Activated T-cell treated with anti-CD3 and anti-CD28 coated beads, Interleukin-2, amount 50 U/mL, for 72 hours (primary cell): Measurements from ENCODE around the gene CMIP. TPM values are rescaled to one million over a fixed set of nuclear protein-coding genes. Genes with fewer than 3 reads are reported as not detected.

Experiments used
- ATAC-seq, 2 donors: fragments of 150-1000 bp; cut with Tn5 transposase; replicated peaks in 1 of 2; 2 replicates each; pipeline ENCODE4 v1.10.0; 2021; ENCODE audit warnings: moderate library complexity in 2 of 2, mild to moderate bottlenecking in 1 of 2
- DNase-seq, 2 donors: peaks; one replicate each; pipeline ENCODE4 v3.0.0; 2021 to 2022; ENCODE audit warnings: mixed read lengths in 1 of 2
- H3K27ac Mint-ChIP-seq: one replicate; pipeline ENCODE4 v1.8.0; 2022; ENCODE audit warnings: mild to moderate bottlenecking, moderate library complexity, mixed read lengths
- H3K27me3 Mint-ChIP-seq: one replicate; pipeline ENCODE4 v1.8.0; 2022; ENCODE audit warnings: low read depth, mixed read lengths
- H3K36me3 Mint-ChIP-seq, 2 donors: one replicate each; pipeline ENCODE4 v1.8.0; 2022; ENCODE audit warnings: mixed read lengths in 2 of 2, mild to moderate bottlenecking in 1 of 2; ENCODE audit not compliant: insufficient read depth in 2 of 2
- H3K4me1 Mint-ChIP-seq: one replicate; pipeline ENCODE4 v1.8.0; 2022; ENCODE audit warnings: low read depth, mixed read lengths
- H3K4me3 Mint-ChIP-seq, 2 donors: one replicate each; pipeline ENCODE4 v1.8.0; 2022; ENCODE audit warnings: mild to moderate bottlenecking in 2 of 2, mixed read lengths in 2 of 2, moderate library complexity in 2 of 2
- H3K9me3 Mint-ChIP-seq, 2 donors: one replicate each; pipeline ENCODE4 v1.8.0; 2022; ENCODE audit warnings: mixed read lengths in 2 of 2
- total RNA-seq, 2 donors: library from RNA; stranded (reverse); gene quantifications; one replicate each; pipeline ENCODE4 v1.2.3, GENCODE V29; 2022

Gene CMIP
- total RNA-seq, 2 donors from 2014 or later = 53.1 to 59.0 TPM

DNA sequence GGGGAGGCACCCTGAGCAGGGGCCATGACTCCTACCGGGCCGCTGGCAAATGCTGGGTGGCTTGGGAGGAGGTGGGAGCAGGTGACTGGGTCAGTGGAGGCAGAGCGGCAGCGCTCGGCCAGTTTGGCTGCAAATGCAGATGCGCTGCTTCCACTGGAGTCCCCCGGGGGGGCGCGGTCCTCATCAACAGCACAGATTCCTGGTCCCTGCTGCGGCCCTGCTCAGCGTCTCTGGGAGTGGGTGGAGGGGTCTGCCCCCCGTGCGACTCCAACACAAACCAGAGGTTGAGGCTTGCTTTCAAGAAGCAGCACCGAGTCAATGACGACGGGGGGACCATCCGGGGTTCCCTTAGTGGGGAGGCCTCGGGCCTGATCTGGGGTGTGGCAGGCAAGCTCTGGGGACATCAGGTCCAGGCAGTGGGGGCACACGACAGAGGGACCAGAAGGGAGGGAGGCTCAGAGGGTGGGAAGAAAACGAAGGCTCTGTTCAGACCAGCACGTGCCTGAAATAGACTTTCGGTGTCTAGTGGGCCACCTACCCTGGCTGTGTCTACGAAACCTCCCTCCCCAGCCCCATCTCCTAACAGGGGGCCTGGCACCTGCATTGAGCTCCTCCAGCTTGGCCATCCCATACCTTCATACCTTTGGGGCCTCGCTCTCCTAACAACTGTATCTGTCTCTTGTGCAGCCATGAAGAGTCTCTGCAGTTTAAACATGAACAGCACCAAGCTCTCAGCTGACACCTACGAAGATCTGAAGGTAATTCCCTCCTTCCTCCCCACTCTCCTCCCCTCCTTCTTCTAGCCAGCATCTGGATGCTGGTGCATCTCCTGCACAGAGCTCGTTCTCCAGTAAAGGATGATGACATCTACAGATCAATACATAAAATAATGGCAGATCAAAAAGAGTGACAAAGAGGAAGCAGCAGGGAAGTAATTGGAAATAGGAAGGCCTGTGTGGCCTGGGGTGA, 262.0 kb downstream of the CMIP start:
- ATAC-seq (no peak), DNase-seq (no peak)
- Mint-ChIP-seq H3K4me3 (no peak overlapping the region), H3K9me3 (no peaks in the 10 kb centered on the region), H3K27me3 (no peaks in the 10 kb centered on the region), H3K27ac (peak overlapping the region; percentile 11), H3K4me1 (peaks cover 6% of the 10 kb centered on the region), H3K36me3 (peaks cover 6 to 9% of the 10 kb centered on the region in 2 donors)

DNA sequence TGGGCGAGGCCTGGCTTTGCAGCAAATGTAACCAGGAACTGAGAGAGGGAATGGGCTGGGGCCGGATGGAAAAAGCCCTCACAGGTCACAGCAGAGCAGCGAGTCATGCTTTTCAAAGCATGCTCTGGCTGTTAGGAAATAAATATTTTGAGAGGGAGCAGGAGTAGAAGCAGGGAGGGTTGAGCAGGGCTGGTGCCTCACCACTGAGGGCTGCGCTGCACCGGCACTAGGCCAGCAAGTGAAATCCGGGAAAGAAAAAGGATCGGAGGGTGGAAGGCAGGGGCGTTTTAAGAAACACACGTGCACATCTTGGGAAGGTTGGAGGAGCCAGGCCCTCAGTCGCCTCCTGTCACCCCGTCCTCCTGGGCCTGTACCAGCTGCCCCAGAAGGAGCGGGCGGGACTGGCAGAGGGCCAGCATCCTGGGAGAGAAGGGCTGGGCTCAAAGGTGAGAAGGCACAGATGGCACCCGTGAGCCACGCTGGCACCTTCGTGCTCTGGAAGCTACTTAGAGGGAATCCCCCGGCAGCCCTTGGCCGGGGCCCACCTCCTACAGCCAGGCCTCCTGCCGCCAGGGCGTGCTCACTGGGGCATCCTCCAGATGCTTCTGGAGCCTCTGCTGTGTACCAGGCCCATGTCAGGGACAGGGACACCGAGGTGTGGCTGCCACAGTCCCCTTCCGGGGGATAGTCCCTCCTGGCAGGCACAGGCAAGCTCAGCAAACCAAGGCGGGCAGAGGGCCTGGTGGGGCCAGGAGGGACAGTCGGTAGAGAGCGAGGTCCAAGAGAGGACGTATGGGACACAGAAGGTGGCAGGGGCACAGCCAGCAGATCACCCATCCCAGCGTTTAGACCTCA, 263.0 kb downstream of the CMIP start:
- Mint-ChIP-seq H3K36me3 (peaks cover 6 to 9% of the 10 kb centered on the region in 2 donors), H3K4me3 (no peak overlapping the region), H3K27ac (peak overlapping the region; percentile 11), H3K9me3 (no peaks in the 10 kb centered on the region), H3K4me1 (peaks cover 6% of the 10 kb centered on the region), H3K27me3 (no peaks in the 10 kb centered on the region)
- DNase-seq (no peak), ATAC-seq (peak in 1 of 2 donors; percentile 10)

DNA sequence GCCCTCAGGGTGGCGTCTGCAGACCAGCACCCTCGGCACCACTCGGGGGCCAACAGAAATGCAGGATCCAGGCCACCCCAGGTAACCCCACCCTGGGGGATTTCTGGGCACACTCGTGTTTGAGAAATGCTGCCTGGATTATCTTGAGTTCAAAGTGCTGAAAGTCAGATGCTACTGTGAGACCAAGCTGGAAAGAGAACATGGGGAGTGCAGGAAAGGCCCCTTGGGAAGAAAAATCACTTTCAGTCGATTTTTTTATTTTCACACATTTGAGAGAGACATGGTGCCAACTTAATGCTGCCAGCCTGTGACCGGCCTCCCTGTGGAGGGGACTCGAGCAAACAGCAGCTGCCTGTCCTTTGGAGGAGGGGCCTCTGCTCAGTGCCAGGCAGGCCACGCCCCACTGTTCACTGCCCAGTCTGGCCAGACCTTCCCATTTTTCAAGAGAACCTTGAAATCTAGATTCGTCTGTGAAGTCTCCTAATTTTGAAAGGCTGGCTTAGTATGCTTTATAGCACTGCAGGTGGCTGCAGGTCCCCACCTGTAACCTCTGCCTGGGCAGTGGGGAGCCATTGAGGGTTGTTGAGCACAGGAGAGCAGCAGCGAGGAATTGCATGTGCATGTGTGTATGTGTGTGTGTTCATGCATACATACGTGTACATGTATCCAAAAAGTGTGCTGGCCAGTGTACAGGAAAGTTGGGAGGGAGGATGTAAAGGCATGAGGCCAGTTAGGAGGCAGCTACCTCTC, 263.8 kb downstream of the CMIP start:
- H3K4me3 Mint-ChIP-seq = no peak overlapping the region
- H3K27me3 Mint-ChIP-seq = no peaks in the 10 kb centered on the region
- no peak for DNase-seq
- peak overlapping the region; percentile 47 for H3K27ac Mint-ChIP-seq
- H3K36me3 Mint-ChIP-seq = peaks cover 5 to 9% of the 10 kb centered on the region in 2 donors
- peaks cover 2% of the 10 kb centered on the region for H3K4me1 Mint-ChIP-seq
- H3K9me3 Mint-ChIP-seq = no peaks in the 10 kb centered on the region
- ATAC-seq = no peak

DNA sequence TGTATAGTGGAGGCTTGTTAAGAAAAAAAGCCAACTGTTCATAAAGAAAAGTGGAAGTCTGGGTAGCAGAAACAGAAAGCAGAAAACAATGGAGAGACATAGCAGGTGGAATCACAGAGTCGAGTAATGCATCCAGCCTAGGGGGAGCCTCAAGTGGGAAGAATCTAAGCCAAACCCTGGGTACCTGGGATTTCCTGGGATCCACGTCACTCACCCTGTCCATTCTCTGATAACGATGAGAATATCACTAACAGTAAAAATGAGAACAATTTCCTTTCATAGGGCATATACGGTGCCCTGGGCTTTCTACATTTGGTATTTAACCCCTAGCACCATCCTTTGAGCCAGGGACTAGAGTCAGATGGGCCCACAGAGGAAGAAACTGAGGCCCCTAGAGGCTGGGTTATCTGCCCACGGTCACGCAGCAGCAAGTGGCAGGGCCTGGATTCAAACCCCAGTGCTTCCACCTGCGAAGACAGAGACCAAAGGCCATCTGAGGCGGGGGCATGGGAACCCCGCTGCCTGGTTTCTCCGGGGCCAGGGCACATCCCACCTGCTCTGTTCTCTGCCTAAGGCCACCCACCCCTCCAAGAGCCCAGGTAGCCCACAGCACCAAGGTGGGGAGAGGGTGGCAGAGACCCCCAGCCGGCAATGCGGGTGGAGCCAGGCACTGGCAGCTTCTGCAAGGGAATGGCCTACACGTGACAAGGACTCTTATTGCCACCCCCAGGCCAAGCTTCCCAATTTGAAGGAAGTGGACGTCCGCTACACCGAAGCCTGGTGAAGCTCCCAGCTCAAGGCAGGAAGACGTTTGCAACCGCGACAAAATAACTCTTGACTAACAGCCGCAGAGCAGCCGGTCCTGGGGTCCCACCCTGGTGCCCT, 264.6 kb downstream of the CMIP start:
- Mint-ChIP-seq H3K4me3 (no peak overlapping the region), H3K27me3 (no peaks in the 10 kb centered on the region), H3K9me3 (no peaks in the 10 kb centered on the region), H3K4me1 (no peaks in the 10 kb centered on the region), H3K27ac (peak overlapping the region; percentile 47), H3K36me3 (peaks cover 5 to 9% of the 10 kb centered on the region in 2 donors)
- ATAC-seq = no peak
- DNase-seq = no peak

DNA sequence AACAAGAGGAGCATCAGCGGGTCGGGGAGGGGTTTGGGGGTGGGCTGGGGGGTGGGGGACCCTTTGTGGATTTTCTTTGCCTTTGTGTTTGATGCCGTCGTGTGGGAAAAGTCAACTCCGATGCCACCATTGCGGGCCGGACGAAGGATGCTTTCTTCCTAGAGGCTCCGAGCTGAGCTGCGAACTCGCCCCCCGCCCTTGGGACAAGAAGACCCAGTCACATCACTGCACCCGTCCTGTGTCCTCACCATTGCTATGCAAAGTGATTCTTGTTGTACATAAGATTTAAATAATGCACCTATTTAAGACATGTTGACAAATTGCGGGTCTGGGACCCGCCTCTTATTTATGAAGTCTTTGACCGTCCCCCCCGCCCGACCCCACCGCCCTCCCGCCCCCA, 265.4 kb downstream of the CMIP start:
- ATAC-seq (no peak), DNase-seq (no peak)
- Mint-ChIP-seq H3K27me3 (no peaks in the 10 kb centered on the region), H3K4me3 (no peak overlapping the region), H3K4me1 (peaks cover 6% of the 10 kb centered on the region), H3K27ac (no peak overlapping the region), H3K36me3 (peaks cover 5 to 9% of the 10 kb centered on the region in 2 donors), H3K9me3 (no peaks in the 10 kb centered on the region)

DNA sequence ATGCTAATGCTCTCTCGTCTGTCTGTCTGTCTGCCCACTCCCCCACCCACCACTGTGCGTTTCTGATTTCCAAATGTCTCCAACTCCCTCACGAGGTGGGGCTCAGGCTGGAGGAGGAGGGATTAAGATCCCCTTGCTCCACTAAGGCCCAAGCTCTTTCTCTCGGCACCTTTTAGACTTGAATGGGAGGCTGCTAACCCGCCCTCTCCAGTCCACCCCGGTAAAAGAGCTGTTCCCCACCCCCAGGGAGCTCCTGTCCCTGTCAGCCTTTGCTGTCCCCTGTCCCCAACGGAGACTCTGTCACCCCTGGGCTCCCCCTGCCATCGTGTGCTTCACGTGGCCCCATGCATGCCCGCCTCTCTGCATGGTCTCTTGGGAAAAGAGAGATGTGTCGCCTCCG, 266.0 kb downstream of the CMIP start:
- H3K27ac Mint-ChIP-seq = no peak overlapping the region
- no peak overlapping the region for H3K4me3 Mint-ChIP-seq
- ATAC-seq = no peak

DNA sequence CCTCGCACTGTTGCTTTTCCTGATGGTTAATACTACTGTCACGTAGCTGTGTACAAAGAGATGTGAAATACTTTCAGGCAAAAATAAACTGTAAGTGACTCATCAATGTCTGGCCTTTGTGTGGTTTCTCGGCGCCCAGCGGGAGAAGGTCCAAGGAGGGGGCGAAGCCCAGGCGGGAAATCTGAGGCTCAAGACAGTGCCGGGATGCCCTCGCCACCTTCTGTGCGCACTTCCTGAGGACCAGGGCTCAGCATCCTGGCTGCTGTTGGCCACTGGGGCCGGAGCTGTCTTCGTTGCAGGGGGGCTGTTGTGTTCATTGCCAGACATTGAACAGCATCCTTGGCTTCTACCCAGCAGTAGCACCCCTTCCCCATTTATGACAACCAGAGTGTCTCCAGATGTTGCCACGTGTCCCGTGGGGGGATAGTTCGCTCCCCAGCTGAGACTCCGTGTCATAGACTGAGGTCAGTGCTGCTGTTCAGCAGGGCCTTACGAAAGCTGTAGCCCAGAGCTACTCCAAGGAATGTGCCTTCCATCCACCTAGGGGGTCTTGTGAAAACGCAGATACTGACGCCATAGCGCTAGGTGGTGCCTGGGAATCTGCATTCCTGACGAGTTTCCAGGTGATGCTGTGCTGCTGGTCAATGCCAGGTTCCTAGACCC, 267.2 kb downstream of the CMIP start:
- Mint-ChIP-seq H3K27me3 (no peaks in the 10 kb centered on the region), H3K27ac (no peak overlapping the region), H3K36me3 (peaks cover 5 to 9% of the 10 kb centered on the region in 2 donors), H3K4me1 (peaks cover 24% of the 10 kb centered on the region), H3K4me3 (no peak overlapping the region), H3K9me3 (no peaks in the 10 kb centered on the region)
- no peak for ATAC-seq
- DNase-seq = no peak

More for the DNA sequence above, 266.0 kb downstream of the CMIP start:
- H3K4me1 Mint-ChIP-seq = peaks cover 12% of the 10 kb centered on the region
- no peaks in the 10 kb centered on the region for H3K9me3 Mint-ChIP-seq
- no peaks in the 10 kb centered on the region for H3K27me3 Mint-ChIP-seq
- DNase-seq = no peak
- peaks cover 5 to 9% of the 10 kb centered on the region in 2 donors for H3K36me3 Mint-ChIP-seq

DNA sequence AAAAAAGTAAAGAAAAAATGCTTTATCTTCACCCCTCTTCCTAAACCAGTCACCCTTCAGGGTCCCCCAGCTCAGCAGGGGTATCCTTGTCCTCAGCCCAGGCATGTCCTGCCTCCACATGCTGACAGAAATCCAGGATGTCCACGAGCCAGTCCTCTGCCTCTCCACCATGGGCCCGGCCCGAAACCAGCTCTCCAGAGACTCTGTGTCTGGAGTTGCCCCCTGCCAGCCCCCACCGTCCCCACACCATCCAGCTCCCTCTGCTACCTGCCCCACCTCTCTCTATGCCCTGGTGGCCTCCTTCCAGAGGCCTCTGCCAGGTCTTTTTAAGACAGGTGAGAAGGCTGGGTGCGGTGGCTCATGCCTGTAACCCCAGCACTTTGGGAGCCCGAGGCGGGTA, 268.1 kb downstream of the CMIP start:
- ATAC-seq = no peak
- DNase-seq = no peak
- Mint-ChIP-seq H3K4me3 (no peak overlapping the region), H3K4me1 (peaks cover 31% of the 10 kb centered on the region), H3K36me3 (peaks cover under 1 to 4% of the 10 kb centered on the region in 2 donors), H3K27ac (no peak overlapping the region), H3K27me3 (no peaks in the 10 kb centered on the region), H3K9me3 (no peaks in the 10 kb centered on the region)

DNA sequence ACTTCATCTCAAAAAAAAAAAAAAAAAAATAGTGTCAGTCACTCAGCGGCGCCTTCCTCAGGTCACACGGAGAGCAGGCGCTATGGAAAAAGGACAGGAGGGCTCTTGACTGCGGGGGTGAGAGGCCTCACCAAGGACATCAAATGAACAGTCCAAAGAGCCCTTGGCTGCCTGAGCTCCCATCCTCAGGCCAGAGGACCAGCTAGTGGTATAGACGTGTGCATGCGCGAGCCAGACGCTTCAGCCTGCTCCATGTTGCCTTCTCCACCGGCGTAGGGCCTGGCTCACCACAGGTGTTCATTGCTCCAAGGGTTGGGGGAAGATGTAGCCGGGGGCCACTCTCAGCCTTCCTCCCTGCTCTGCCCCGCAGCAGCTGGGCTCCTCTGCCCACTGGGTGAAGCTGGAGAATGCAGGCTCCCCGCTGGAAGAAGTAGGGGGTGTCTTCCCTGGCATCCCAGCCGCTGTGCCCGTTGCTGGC, 268.7 kb downstream of the CMIP start:
- peaks cover 38% of the 10 kb centered on the region for H3K4me1 Mint-ChIP-seq
- H3K9me3 Mint-ChIP-seq = no peaks in the 10 kb centered on the region
- DNase-seq = no peak
- no peaks in the 10 kb centered on the region for H3K27me3 Mint-ChIP-seq
- H3K4me3 Mint-ChIP-seq = no peak overlapping the region
- ATAC-seq = no peak
- H3K27ac Mint-ChIP-seq = no peak overlapping the region
- H3K36me3 Mint-ChIP-seq = peaks cover 2 to 4% of the 10 kb centered on the region in 2 donors

DNA sequence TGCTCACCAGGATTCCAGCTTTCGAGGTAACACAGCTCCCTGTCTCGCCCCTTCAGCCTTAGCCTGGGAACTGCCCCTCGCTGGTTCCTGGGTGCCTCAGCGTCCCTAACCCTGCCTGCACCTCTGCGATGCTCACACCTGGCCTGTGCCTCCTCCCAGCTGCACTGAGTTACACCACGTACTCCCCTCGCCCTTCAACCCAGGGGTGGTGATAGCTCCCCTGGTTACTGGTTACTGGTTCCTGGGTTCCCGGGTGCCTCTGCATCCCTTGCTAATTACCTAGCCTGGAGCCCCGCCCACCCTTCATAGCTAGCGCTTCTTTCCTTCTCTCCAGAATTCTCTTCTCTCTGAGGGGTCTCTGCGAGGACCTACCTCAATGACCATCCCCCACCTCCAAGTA, 269.2 kb downstream of the CMIP start:
- no peaks in the 10 kb centered on the region for H3K9me3 Mint-ChIP-seq
- H3K4me1 Mint-ChIP-seq = peaks cover 42% of the 10 kb centered on the region
- DNase-seq (no peak), ATAC-seq (no peak)
- H3K36me3 Mint-ChIP-seq = peaks cover 1 to 2% of the 10 kb centered on the region in 2 donors
- no peak overlapping the region for H3K27ac Mint-ChIP-seq
- no peak overlapping the region for H3K4me3 Mint-ChIP-seq
- H3K27me3 Mint-ChIP-seq = no peaks in the 10 kb centered on the region

DNA sequence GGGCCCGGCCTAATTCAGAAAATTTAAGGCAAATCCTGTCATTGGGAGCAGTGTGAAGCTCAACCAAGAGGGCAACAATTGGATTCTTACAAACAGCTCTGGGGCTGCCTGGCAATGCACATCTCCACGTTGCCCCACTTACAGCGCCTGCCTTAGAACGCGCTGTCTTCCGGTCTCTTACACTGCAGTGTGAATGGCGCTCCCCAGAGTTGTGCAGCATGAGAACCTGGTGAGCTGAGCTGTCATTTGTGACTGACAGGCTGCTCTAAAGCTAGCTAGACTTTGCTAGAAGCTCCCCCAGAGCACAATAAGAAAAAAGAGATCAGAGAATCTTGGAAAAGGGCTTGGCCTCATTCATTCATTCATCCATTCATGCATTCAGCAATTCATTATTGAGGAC, 270.0 kb downstream of the CMIP start:
- Mint-ChIP-seq H3K9me3 (no peaks in the 10 kb centered on the region), H3K4me1 (peaks cover 46% of the 10 kb centered on the region), H3K27ac (no peak overlapping the region), H3K27me3 (no peaks in the 10 kb centered on the region), H3K4me3 (peak overlapping the region; percentile 78), H3K36me3 (peaks cover 0 to 2% of the 10 kb centered on the region in 2 donors)
- ATAC-seq = no peak
- DNase-seq = no peak
